Activated B cell treated with CpG ODN at 0.5 μM for 24 hours (primary cell): ENCODE results near the gene GPR85. TPM values are rescaled to one million over a fixed set of nuclear protein-coding genes. Genes with fewer than 3 reads are reported as not detected.
"Not testable (repeated sequence)": the region's sequence is repeated elsewhere in the genome, so short reads cannot be mapped to it uniquely, and the experiment has no call there.

Experiments used
- ATAC-seq: fragments of 200-7000 bp; cut with Tn5 transposase; one replicate; pipeline ENCODE4 v1.10.0; 2021; ENCODE audit warnings: low read depth, mild to moderate bottlenecking, moderate library complexity
- CTCF ChIA-PET: fragments of 350-600 bp; sonication (Branson Sonifier 250); formaldehyde crosslinking; loops from one replicate; lab custom pipeline; 2021; ENCODE audit warnings: antibody characterized with exemption; lab: Charles Lee
- POLR2A ChIA-PET: fragments of 350-600 bp; sonication (Branson Sonifier 250); formaldehyde crosslinking; loops from one replicate; lab custom pipeline; 2021; ENCODE audit warnings: antibody characterized with exemption; lab: Charles Lee
- DNase-seq: peaks from one replicate; pipeline ENCODE4 v3.0.0; 2022
- H3K27ac Mint-ChIP-seq: one replicate; pipeline ENCODE4 v1.8.0; 2020; ENCODE audit warnings: mixed read lengths
- H3K27me3 Mint-ChIP-seq: one replicate; pipeline ENCODE4 v1.8.0; 2021; ENCODE audit warnings: mixed read lengths
- H3K36me3 Mint-ChIP-seq: one replicate; pipeline ENCODE4 v1.8.0; 2021; ENCODE audit warnings: low read depth, mixed read lengths
- H3K4me1 Mint-ChIP-seq: one replicate; pipeline ENCODE4 v1.8.0; 2021; ENCODE audit warnings: mixed read lengths
- H3K4me3 Mint-ChIP-seq: one replicate; pipeline ENCODE4 v1.8.0; 2020; ENCODE audit warnings: mild to moderate bottlenecking, mixed read lengths
- H3K9me3 Mint-ChIP-seq: one replicate; pipeline ENCODE4 v1.8.0; 2020; ENCODE audit warnings: mixed read lengths
- CTCF ChIP-seq: fragments of 200-600 bp; IDR thresholded peaks from one replicate; pipeline ENCODE4 v1.8.0; 2022; ENCODE audit warnings: antibody characterized with exemption, mild to moderate bottlenecking
- intact Hi-C: fragments of 100-400 bp; cut with micrococcal nuclease; formaldehyde crosslinking; loops from one replicate; pipeline ENCODE4 v1.15.1; 2024
- total RNA-seq: library from RNA; stranded (reverse); gene quantifications from 2 replicates; pipeline ENCODE4 v1.2.3, GENCODE V29; 2022

The GPR85 gene
- total RNA-seq, 1 donor from 2014 or later: not detected

- Mint-ChIP-seq H3K4me1 (peaks cover 17% of the 10 kb centered on the region), H3K27ac (no peak overlapping the region), H3K36me3 (peaks cover 8% of the 10 kb centered on the region), H3K4me3 (no peak overlapping the region), H3K9me3 (no peaks in the 10 kb centered on the region), H3K27me3 (no peaks in the 10 kb centered on the region)
- no peak for TF ChIP-seq CTCF
- DNase-seq (no peak), ATAC-seq (no peak)
- CTCF ChIA-PET: no interaction called here
- POLR2A ChIA-PET: interaction anchor here (0.6 kb wide), 1 partner anchor 197 kb away, joined by 7 read pairs; no protein-coding TSS in a partner anchor
- intact Hi-C loops: no loop called here
These were observed 36.1 kb upstream of the GPR85 start for GRCh38 chr7:113122744-113123143.

- TF ChIP-seq CTCF: no peak
- H3K27ac Mint-ChIP-seq: no peak overlapping the region
- no peaks in the 10 kb centered on the region for H3K9me3 Mint-ChIP-seq
- intact Hi-C loops: no loop called here
- H3K36me3 Mint-ChIP-seq: peaks cover 12% of the 10 kb centered on the region
- no peak for DNase-seq
- POLR2A ChIA-PET: interaction anchor here (1.7 kb wide), 1 partner anchor 181 kb away, joined by 4 read pairs; a partner anchor contains a TSS
- H3K4me1 Mint-ChIP-seq: peaks cover 23% of the 10 kb centered on the region
- CTCF ChIA-PET: no interaction called here
- H3K27me3 Mint-ChIP-seq: no peaks in the 10 kb centered on the region
- no peak overlapping the region for H3K4me3 Mint-ChIP-seq
- no peak for ATAC-seq
These were observed 34.0 kb upstream of the GPR85 start for GRCh38 chr7:113120647-113121046.

GRCh38 chr7:113119429-113119828 is 32.8 kb upstream of the GPR85 start:
- no peaks in the 10 kb centered on the region for H3K9me3 Mint-ChIP-seq
- peak overlapping the region; percentile 97 for H3K27ac Mint-ChIP-seq
- H3K4me1 Mint-ChIP-seq: peaks cover 23% of the 10 kb centered on the region
- no peak for DNase-seq
- H3K4me3 Mint-ChIP-seq: peak overlapping the region; percentile 93
- H3K27me3 Mint-ChIP-seq: no peaks in the 10 kb centered on the region
- ChIA-PET POLR2A (no interaction called here), CTCF (no interaction called here)
- intact Hi-C loops: loop anchor here (2.0 to 5.0 kb wide), 2 partner anchors 137 to 727 kb away; no protein-coding TSS in a partner anchor
- ATAC-seq: no peak
- H3K36me3 Mint-ChIP-seq: peaks cover 21% of the 10 kb centered on the region
- no peak for TF ChIP-seq CTCF

- no peak for TF ChIP-seq CTCF
- Mint-ChIP-seq H3K9me3 (no peaks in the 10 kb centered on the region), H3K27me3 (no peaks in the 10 kb centered on the region), H3K4me3 (peak within 1 kb of the TSS; percentile 93), H3K27ac (peak within 1 kb of the TSS; percentile 97), H3K36me3 (peaks cover 25% of the 10 kb centered on the region), H3K4me1 (peaks cover 23% of the 10 kb centered on the region)
- intact Hi-C loops: loop anchor here (1.0 to 5.0 kb wide), 7 partner anchors 136 to 1556 kb away; partner anchors contain the start of genes DOCK4, IFRD1, IMMP2L and TMEM168
- ChIA-PET CTCF (no interaction called here), POLR2A (interaction anchor here (0.6 to 1.6 kb wide), 4 partner anchors 178 to 668 kb away, joined by 4 to 11 read pairs (median 6); partner anchors contain the start of gene IFRD1)
- DNase-seq (peak; percentile 77), ATAC-seq (peak; percentile 100)
These were observed 31.7 kb upstream of the GPR85 start, which contains the start of gene SMIM30 for GRCh38 chr7:113118074-113118959. SMIM30 (minus strand) TSS chr7:113118554; CDS start chr7:113117578, 976 bp downstream.

GRCh38 chr7:113117374-113117774 is 30.7 kb upstream of the GPR85 start:
- Mint-ChIP-seq H3K36me3 (peaks cover 26% of the 10 kb centered on the region), H3K4me3 (peak overlapping the region; percentile 93), H3K4me1 (peaks cover 21% of the 10 kb centered on the region)
- CTCF ChIA-PET, H3K9me3 Mint-ChIP-seq, H3K27me3 Mint-ChIP-seq, DNase-seq, ATAC-seq, H3K27ac Mint-ChIP-seq: not testable (repeated sequence)
- POLR2A ChIA-PET: interaction anchor here (0.6 to 1.6 kb wide), 4 partner anchors 178 to 667 kb away, joined by 4 to 11 read pairs (median 6); partner anchors contain the start of gene IFRD1
- intact Hi-C loops: loop anchor here (5.0 kb wide), 1 partner anchor 725 kb away; no protein-coding TSS in a partner anchor
